ENCODE results near the gene VIPR1.
A peak's percentile ranks its signal among the peaks of the same experiment; 100 is the strongest.

The VIPR1 gene, protein sequence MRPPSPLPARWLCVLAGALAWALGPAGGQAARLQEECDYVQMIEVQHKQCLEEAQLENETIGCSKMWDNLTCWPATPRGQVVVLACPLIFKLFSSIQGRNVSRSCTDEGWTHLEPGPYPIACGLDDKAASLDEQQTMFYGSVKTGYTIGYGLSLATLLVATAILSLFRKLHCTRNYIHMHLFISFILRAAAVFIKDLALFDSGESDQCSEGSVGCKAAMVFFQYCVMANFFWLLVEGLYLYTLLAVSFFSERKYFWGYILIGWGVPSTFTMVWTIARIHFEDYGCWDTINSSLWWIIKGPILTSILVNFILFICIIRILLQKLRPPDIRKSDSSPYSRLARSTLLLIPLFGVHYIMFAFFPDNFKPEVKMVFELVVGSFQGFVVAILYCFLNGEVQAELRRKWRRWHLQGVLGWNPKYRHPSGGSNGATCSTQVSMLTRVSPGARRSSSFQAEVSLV

DNA sequence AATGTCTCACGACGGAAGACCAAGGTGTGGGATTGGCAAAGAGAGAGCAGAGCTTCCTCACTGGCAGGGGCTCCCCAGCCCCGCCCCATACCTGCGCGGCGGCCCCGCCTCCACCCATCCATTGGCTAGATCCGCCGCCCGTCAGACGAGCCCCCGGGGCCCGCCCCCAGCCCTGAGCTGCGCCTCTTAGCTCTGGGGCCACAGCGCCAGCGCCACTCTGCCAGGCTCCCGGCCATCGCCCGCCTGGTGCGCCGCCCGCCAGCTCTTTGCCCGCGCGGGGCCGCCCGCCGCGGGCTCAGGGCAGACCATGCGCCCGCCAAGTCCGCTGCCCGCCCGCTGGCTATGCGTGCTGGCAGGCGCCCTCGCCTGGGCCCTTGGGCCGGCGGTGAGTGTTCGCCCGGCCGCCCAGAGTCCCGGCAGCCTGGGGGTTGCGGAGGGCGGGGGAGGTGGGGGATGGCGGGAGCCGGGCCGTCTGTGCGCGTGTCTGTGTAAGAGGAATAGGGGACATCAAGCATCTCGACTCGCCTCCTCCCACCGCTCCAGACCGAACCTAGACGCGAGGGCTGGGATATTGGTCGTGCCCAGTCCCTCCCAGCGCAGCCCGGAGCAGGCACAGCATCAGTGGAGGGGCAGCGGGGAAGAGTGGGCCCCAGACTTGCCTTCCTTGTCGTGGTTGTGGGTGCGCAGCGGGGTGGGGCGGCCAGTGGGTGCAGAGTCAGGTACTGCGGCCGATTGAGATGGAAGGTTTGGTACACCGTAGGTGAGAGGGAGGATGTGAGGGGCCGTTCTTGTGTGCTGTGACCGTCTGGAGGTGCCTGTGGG is at the start of gene VIPR1:
VIPR1 (plus strand) TSS at position 215 of the 822 bp plus-strand sequence; CDS start at position 308, 93 bp downstream.
- no peaks in the 10 kb centered on the region for H3K9me3 ChIP-seq (ENCODE audit: control insufficient read depth, insufficient read depth, low read length)
- H3K4me3 ChIP-seq (ENCODE audit: low read depth, low read length) = peak within 1 kb of the TSS; percentile 63
- peaks cover 3% of the 10 kb centered on the region for H3K4me1 ChIP-seq (ENCODE audit: control insufficient read depth, insufficient read depth, low read length)
- H3K36me3 ChIP-seq (ENCODE audit: control insufficient read depth, insufficient read depth, low read length) = no peaks in the 10 kb centered on the region
- H3K9ac ChIP-seq (ENCODE audit: low read depth, low read length) = no peak within 1 kb of the TSS
- H3K27me3 ChIP-seq (ENCODE audit: control insufficient read depth, insufficient read depth, low read length) = peaks cover 55% of the 10 kb centered on the region

GRCh38 chr3:42456211-42456610 is 46.2 kb upstream of the VIPR1 start:
- Histone ChIP-seq H3K9me3 (ENCODE audit: control insufficient read depth, insufficient read depth, low read length) (no peaks in the 10 kb centered on the region), H3K4me3 (ENCODE audit: low read depth, low read length) (no peak overlapping the region), H3K27me3 (ENCODE audit: control insufficient read depth, insufficient read depth, low read length) (no peaks in the 10 kb centered on the region), H3K36me3 (ENCODE audit: control insufficient read depth, insufficient read depth, low read length) (no peaks in the 10 kb centered on the region), H3K4me1 (ENCODE audit: control insufficient read depth, insufficient read depth, low read length) (no peaks in the 10 kb centered on the region), H3K9ac (ENCODE audit: low read depth, low read length) (no peak overlapping the region)

DNA sequence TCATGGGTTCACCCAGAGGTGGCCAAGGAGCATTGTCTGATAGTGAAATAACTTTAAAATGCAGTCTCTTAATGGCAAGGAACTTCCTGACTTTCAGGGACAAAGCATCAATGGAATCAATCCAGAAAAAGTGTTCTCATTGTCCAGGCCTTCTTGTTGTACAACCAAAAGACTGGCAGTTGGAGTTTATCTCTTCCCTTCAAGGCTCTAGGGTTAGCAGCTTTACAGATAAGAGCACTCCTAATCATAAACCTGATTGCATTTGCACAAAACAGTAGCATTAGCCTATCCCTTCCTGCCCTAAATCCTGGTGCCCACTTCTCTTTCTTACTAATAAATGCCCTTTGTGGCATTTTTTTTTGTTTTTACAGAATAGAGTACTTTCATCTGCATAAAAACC is 43.3 kb upstream of the VIPR1 start:
- H3K27me3 ChIP-seq (ENCODE audit: control insufficient read depth, insufficient read depth, low read length) = no peaks in the 10 kb centered on the region
- no peaks in the 10 kb centered on the region for H3K9me3 ChIP-seq (ENCODE audit: control insufficient read depth, insufficient read depth, low read length)
- H3K9ac ChIP-seq (ENCODE audit: low read depth, low read length) = no peak overlapping the region

DNA sequence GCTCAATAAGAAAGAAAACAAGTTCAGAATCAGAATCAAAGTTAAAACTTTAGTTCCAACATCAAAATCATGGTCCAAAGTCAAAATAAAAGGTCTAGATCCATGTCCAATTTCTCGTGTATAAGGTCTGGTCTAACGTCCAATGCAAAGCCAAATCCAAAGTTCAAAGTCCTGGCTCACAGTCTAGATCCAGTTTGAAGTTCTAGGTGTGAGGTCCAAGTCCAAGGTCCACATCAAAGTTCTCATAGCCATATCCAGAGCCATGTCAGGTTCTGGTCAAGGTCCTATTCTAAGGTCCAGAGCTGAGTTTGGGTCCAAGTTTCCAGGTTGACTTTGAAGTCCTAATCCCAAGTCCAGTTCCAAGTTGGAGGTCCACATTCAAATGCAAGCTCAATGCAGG is 40.7 kb upstream of the VIPR1 start:
- Histone ChIP-seq H3K4me3 (ENCODE audit: low read depth, low read length) (no peak overlapping the region), H3K27me3 (ENCODE audit: control insufficient read depth, insufficient read depth, low read length) (no peaks in the 10 kb centered on the region), H3K4me1 (ENCODE audit: control insufficient read depth, insufficient read depth, low read length) (no peaks in the 10 kb centered on the region), H3K9me3 (ENCODE audit: control insufficient read depth, insufficient read depth, low read length) (no peaks in the 10 kb centered on the region), H3K9ac (ENCODE audit: low read depth, low read length) (no peak overlapping the region), H3K36me3 (ENCODE audit: control insufficient read depth, insufficient read depth, low read length) (no peaks in the 10 kb centered on the region)

More for the DNA sequence above, 43.3 kb upstream of the VIPR1 start:
- H3K36me3 ChIP-seq (ENCODE audit: control insufficient read depth, insufficient read depth, low read length) = no peaks in the 10 kb centered on the region
- no peaks in the 10 kb centered on the region for H3K4me1 ChIP-seq (ENCODE audit: control insufficient read depth, insufficient read depth, low read length)
- no peak overlapping the region for H3K4me3 ChIP-seq (ENCODE audit: low read depth, low read length)

DNA sequence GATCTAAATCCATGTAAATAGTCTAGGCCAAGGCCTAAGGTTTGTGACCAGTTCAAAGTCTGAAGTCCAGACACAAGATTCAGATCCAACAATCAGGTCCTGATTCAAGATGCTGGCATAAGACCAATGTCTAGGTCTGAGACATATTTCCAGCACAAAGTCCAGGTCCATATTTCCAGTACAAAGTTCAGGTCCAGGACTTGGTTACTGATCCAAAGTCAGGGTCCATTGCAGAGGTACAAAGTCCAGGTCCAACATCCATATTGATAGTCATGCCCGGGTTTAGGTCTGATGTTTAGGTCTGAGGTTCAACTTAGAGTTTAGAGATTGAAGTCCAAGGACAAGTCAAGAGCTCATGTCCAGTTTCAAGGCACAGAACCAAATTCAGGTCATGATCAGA is 39.4 kb upstream of the VIPR1 start:
- Histone ChIP-seq H3K9ac (ENCODE audit: low read depth, low read length) (no peak overlapping the region), H3K9me3 (ENCODE audit: control insufficient read depth, insufficient read depth, low read length) (no peaks in the 10 kb centered on the region), H3K4me3 (ENCODE audit: low read depth, low read length) (no peak overlapping the region), H3K27me3 (ENCODE audit: control insufficient read depth, insufficient read depth, low read length) (no peaks in the 10 kb centered on the region), H3K4me1 (ENCODE audit: control insufficient read depth, insufficient read depth, low read length) (no peaks in the 10 kb centered on the region), H3K36me3 (ENCODE audit: control insufficient read depth, insufficient read depth, low read length) (no peaks in the 10 kb centered on the region)

- Histone ChIP-seq H3K36me3 (ENCODE audit: control insufficient read depth, insufficient read depth, low read length) (no peaks in the 10 kb centered on the region), H3K27me3 (ENCODE audit: control insufficient read depth, insufficient read depth, low read length) (no peaks in the 10 kb centered on the region), H3K4me3 (ENCODE audit: low read depth, low read length) (no peak overlapping the region), H3K9me3 (ENCODE audit: control insufficient read depth, insufficient read depth, low read length) (no peaks in the 10 kb centered on the region), H3K4me1 (ENCODE audit: control insufficient read depth, insufficient read depth, low read length) (no peaks in the 10 kb centered on the region), H3K9ac (ENCODE audit: low read depth, low read length) (no peak overlapping the region)
These were observed 34.3 kb upstream of the VIPR1 start for GRCh38 chr3:42468111-42468510.

DNA sequence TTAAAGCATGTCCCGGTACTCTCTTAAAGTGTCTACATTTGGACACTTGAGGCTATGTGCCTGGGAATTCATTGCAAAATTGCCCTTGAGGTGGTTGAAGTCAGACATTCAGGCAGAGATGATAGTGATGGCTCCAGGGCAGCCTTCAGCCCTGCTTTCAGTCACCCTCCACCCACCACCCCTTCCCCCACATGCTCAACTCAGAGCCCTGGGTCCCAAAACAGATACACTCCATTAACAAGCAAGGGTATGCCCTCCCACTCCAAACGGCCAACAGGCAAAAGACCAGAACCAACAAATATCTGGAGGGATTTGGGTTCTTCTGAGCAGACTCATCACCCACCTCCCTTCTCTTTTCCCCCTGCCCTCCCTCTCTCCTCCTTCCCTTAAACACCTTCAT is 29.9 kb upstream of the VIPR1 start:
- H3K27me3 ChIP-seq (ENCODE audit: control insufficient read depth, insufficient read depth, low read length) = peaks cover 7% of the 10 kb centered on the region
- peaks cover 4% of the 10 kb centered on the region for H3K4me1 ChIP-seq (ENCODE audit: control insufficient read depth, insufficient read depth, low read length)
- H3K4me3 ChIP-seq (ENCODE audit: low read depth, low read length) = no peak overlapping the region
- H3K36me3 ChIP-seq (ENCODE audit: control insufficient read depth, insufficient read depth, low read length) = no peaks in the 10 kb centered on the region
- no peak overlapping the region for H3K9ac ChIP-seq (ENCODE audit: low read depth, low read length)
- no peaks in the 10 kb centered on the region for H3K9me3 ChIP-seq (ENCODE audit: control insufficient read depth, insufficient read depth, low read length)

- Histone ChIP-seq H3K9ac (ENCODE audit: low read depth, low read length) (no peak overlapping the region), H3K4me1 (ENCODE audit: control insufficient read depth, insufficient read depth, low read length) (peaks cover 4% of the 10 kb centered on the region), H3K36me3 (ENCODE audit: control insufficient read depth, insufficient read depth, low read length) (no peaks in the 10 kb centered on the region), H3K4me3 (ENCODE audit: low read depth, low read length) (no peak overlapping the region), H3K9me3 (ENCODE audit: control insufficient read depth, insufficient read depth, low read length) (no peaks in the 10 kb centered on the region), H3K27me3 (ENCODE audit: control insufficient read depth, insufficient read depth, low read length) (peaks cover 7% of the 10 kb centered on the region)
These were observed 29.1 kb upstream of the VIPR1 start for GRCh38 chr3:42473083-42473932.

DNA sequence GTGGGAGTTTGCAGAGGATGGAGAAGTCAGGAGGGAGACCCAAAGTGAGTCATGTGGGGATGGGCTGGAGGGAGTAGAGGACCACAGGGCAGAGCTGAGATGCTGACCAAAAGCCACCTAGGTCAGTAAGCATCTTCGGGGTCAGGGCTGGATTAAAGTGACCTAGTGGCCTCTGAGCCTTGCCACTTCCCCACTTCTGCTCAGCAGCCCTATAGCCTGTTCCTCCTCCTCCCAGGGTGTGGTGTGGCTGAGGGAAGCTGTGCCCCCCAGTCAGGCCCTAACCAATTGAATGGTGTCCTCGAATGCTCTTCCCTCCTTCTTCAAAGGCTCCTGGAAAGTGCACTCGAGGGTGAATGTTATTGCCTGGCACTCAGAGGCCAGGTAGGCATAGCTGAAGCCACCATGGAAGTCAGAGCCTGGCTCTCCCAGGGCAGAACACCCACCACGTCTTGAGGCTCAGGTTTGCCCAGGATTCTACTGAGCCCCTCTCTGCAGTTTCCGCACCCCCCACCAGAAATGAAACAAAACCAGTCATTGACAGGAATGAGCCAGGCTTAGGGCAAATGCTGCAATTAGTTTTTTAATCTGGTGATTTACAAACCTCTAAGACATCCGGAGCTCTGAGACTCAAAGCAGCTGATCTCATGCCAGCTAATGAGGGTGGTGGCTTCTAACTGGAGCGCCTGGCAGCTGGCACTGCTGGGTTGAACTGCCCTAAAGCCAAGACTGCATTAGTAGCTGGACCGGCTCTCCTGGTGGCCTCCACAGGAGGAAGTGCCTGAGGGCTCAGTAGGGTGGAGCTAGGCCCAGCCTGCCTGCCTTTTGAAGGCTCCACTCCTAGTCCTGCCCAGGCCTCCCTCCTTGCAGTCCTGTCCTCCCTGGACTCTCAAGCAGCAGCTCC is 26.0 kb upstream of the VIPR1 start:
- Histone ChIP-seq H3K27me3 (ENCODE audit: control insufficient read depth, insufficient read depth, low read length) (peaks cover 7% of the 10 kb centered on the region), H3K9me3 (ENCODE audit: control insufficient read depth, insufficient read depth, low read length) (no peaks in the 10 kb centered on the region), H3K9ac (ENCODE audit: low read depth, low read length) (no peak overlapping the region), H3K4me1 (ENCODE audit: control insufficient read depth, insufficient read depth, low read length) (peaks cover 4% of the 10 kb centered on the region), H3K4me3 (ENCODE audit: low read depth, low read length) (no peak overlapping the region), H3K36me3 (ENCODE audit: control insufficient read depth, insufficient read depth, low read length) (no peaks in the 10 kb centered on the region)

GRCh38 chr3:42477696-42478095 is 24.7 kb upstream of the VIPR1 start:
- H3K9ac ChIP-seq (ENCODE audit: low read depth, low read length) = no peak overlapping the region
- no peaks in the 10 kb centered on the region for H3K36me3 ChIP-seq (ENCODE audit: control insufficient read depth, insufficient read depth, low read length)
- H3K4me1 ChIP-seq (ENCODE audit: control insufficient read depth, insufficient read depth, low read length) = peaks cover 4% of the 10 kb centered on the region
- H3K27me3 ChIP-seq (ENCODE audit: control insufficient read depth, insufficient read depth, low read length) = peaks cover 7% of the 10 kb centered on the region
- H3K4me3 ChIP-seq (ENCODE audit: low read depth, low read length) = no peak overlapping the region
- no peaks in the 10 kb centered on the region for H3K9me3 ChIP-seq (ENCODE audit: control insufficient read depth, insufficient read depth, low read length)
